Measurements from ENCODE around the gene GRM4. TPM values are rescaled to one million over a fixed set of nuclear protein-coding genes. Genes with fewer than 3 reads are reported as not detected.

Gene GRM4
- total RNA-seq, 1 donor from 2014 or later: not detected

DNA sequence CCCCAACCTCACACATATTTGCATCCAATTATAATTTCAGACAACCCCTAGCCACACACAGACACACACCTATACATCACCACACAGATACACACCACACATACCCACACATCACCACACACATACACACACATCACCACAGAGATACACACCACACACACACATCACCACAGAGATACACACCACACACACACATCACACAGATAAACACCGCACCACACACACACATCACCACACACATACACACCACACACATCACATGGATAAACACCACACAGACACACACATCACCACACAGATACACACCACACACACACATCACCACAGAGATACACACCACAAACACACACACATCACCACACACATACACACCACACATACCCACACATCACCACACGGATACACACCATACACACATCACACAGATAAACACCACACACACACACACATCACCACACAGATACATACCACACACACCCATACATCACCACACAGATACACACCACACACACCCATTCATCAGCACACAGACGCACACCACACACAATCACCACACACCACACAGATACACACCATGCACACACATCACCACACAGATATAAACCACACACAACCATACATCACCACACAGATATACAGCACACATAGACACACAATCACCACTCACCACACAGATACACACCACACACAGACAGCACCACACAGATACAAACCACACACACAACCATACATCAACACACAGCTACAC lies 74.6 kb downstream of the GRM4 start:
- TF ChIP-seq, protein P1, sequence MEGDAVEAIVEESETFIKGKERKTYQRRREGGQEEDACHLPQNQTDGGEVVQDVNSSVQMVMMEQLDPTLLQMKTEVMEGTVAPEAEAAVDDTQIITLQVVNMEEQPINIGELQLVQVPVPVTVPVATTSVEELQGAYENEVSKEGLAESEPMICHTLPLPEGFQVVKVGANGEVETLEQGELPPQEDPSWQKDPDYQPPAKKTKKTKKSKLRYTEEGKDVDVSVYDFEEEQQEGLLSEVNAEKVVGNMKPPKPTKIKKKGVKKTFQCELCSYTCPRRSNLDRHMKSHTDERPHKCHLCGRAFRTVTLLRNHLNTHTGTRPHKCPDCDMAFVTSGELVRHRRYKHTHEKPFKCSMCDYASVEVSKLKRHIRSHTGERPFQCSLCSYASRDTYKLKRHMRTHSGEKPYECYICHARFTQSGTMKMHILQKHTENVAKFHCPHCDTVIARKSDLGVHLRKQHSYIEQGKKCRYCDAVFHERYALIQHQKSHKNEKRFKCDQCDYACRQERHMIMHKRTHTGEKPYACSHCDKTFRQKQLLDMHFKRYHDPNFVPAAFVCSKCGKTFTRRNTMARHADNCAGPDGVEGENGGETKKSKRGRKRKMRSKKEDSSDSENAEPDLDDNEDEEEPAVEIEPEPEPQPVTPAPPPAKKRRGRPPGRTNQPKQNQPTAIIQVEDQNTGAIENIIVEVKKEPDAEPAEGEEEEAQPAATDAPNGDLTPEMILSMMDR (IDR thresholded peaks at IDR 0.05; ENCODE audit: insufficient read depth, low read length, severe bottlenecking): no peak
- H3K36me3 ChIP-seq (ENCODE audit: control insufficient read depth, insufficient read depth, low read length): no peaks in the 10 kb centered on the region
- FAIRE-seq (no peak), DNase-seq (ENCODE audit: low read depth) (no peak)
- no peaks in the 10 kb centered on the region for H3K27me3 ChIP-seq (ENCODE audit: control insufficient read depth, insufficient read depth, low read length)
- H3K4me3 ChIP-seq (ENCODE audit: low read depth, low read length): no peak overlapping the region

DNA sequence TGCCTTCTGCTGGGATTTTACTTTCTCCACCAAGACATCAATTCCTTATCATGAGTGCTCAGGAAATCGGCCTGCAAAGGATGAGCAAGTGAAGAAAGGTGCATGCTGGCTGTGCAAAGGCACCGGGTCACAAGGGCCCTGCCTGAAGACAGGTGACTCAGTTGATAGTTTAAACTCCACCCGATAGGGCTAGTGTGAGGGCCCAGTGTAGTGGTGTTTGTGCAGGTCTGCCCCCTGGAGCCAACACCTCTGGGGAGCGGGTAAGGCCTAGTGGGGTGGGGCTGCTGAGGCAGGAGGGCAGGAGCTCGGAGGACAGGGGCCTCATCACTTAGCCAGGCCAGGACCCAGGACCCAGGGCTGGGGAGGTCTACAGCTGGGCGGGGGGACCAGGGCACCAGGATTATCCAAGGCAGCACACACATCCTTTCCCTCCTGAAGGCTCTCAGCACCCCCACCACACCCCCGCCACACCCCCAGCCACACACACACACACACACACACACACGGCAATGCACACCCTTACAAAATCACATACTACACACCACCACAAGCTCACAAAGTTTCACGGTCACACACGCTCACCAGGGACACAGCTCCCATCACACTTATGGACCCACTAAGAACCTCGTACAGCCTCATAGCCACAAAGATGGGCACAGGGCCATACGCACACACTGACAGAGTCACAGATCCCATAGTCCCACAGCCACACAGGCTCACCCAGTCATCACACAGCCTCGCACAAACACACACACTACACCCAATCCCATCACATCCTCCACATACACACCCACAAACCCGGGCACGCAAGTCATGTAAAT lies 75.4 kb downstream of the GRM4 start:
- Histone ChIP-seq H3K36me3 (ENCODE audit: control insufficient read depth, insufficient read depth, low read length) (no peaks in the 10 kb centered on the region), H3K4me3 (ENCODE audit: low read depth, low read length) (no peak overlapping the region), H3K27me3 (ENCODE audit: control insufficient read depth, insufficient read depth, low read length) (no peaks in the 10 kb centered on the region)
- no peak for FAIRE-seq
- TF ChIP-seq, protein P1 (IDR thresholded peaks at IDR 0.05; ENCODE audit: insufficient read depth, low read length, severe bottlenecking): no peak
- DNase-seq (ENCODE audit: low read depth): no peak

DNA sequence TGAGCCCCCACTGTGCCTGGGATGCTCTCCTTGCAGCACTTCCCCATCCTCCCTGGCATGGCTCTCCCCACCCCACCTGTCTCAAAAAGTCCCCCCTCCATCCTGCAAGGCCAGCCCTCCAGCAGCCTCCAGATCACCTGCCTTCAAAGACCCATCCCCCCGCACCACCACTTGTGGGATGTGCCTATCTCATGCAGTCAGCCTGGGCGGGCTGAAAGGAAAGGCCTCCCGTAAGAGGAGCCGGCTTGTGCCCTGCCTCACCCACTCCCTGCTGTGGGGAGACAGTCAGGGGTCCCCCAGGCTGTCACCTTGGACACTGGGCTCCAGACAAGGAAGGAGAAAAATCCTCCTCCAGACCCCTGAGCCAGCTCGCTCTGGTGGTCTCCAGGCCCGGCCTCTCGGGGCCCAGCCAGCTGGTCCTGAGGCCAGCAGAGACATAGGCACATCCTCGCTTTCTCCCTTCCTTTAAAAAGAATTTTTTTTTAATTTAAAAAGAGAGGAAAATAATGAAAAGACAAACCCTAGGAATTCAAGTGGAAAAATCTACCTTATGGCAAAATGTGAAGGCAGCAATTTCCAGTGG lies 77.3 kb downstream of the GRM4 start:
- H3K27me3 ChIP-seq (ENCODE audit: control insufficient read depth, insufficient read depth, low read length): peaks cover under 1% of the 10 kb centered on the region
- no peak for FAIRE-seq
- H3K36me3 ChIP-seq (ENCODE audit: control insufficient read depth, insufficient read depth, low read length): no peaks in the 10 kb centered on the region
- no peak overlapping the region for H3K4me3 ChIP-seq (ENCODE audit: low read depth, low read length)
- TF ChIP-seq, protein P1 (IDR thresholded peaks at IDR 0.05; ENCODE audit: insufficient read depth, low read length, severe bottlenecking): no peak
- DNase-seq (ENCODE audit: low read depth): no peak

DNA sequence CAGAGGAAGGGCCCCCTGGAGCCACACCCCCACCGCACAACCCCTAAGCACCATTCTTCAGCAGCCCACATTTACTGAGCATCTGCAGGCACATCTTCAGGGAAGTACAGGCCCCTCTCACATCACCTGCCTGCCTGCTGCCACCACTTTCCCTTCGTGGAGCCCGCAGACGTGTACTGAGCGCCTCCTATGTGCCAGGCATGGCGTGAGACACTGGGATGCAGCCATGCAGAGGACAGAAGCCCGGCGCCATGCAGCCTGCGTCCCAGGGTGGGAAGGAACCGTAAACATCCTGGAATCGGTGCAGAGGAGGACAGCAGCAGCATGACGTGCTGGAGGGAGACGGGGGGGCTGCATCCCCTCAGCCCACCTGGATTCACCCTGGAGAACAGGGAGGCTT lies 78.1 kb downstream of the GRM4 start:
- H3K36me3 ChIP-seq (ENCODE audit: control insufficient read depth, insufficient read depth, low read length): no peaks in the 10 kb centered on the region
- FAIRE-seq (no peak), DNase-seq (ENCODE audit: low read depth) (no peak)
- no peak overlapping the region for H3K4me3 ChIP-seq (ENCODE audit: low read depth, low read length)
- peaks cover 5% of the 10 kb centered on the region for H3K27me3 ChIP-seq (ENCODE audit: control insufficient read depth, insufficient read depth, low read length)
- TF ChIP-seq, protein P1 (IDR thresholded peaks at IDR 0.05; ENCODE audit: insufficient read depth, low read length, severe bottlenecking): peak; percentile 18

DNA sequence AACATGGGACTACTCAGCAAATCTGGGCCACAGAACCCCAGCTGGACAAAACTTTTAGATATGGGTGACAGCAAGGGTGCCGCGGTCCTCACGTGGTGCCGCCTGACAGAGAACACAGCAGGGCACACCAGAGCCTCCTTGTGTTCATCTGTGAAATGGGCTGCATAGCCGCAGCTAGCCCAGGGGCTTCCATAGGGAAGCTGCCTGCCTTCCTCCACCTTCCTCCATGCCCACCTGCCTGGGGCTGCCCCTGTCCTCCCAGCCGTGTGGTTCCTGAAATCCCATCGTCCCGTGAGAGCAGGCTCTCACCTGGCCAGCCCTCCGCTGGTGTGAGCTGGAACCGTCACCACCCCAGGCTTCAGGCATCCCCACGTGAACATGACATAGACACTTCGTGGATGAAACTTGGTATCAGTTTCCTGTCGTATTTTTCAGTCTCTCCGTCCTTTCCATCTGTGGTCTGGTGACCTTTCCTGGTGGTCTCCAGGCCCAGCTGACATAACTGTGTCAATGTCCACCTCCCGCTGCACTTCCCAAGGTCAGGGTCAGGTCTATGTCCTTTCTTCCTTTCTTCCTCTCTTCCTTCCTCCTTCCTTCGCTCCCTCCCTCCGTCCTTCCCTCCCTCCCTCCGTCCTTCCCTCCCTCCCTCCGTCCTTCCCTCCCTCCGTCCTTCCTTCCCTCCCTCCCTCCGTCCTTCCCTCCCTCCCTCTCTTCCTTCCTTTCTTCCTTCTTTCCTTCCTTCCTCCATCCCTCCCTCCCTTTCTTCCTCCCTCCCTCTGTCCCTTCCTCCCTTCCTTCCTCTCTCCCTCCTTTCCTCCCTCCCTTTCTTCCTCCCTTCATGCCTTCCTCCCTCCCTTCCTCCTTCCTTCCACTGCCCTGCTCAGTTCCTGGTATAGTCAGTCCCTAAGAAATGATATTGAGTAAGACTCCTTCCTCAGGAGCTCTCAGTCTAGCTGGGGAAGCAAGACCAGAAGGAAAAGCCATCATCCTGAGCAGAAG lies 78.8 kb downstream of the GRM4 start:
- TF ChIP-seq, protein P1 (IDR thresholded peaks at IDR 0.05; ENCODE audit: insufficient read depth, low read length, severe bottlenecking): no peak
- Histone ChIP-seq H3K27me3 (ENCODE audit: control insufficient read depth, insufficient read depth, low read length) (peaks cover 5% of the 10 kb centered on the region), H3K4me3 (ENCODE audit: low read depth, low read length) (no peak overlapping the region), H3K36me3 (ENCODE audit: control insufficient read depth, insufficient read depth, low read length) (no peaks in the 10 kb centered on the region)
- FAIRE-seq (peak; percentile 50), DNase-seq (ENCODE audit: low read depth) (no peak)
